ENCODE measurements around the gene MRGPRF. TPM values are rescaled to one million over a fixed set of nuclear protein-coding genes. Genes with fewer than 3 reads are reported as not detected.

Gene MRGPRF
- total and polyA plus RNA-seq, 9 donors, result 8.6 to 104 (median 35.2) TPM

- Histone ChIP-seq H3K27me3 (no peaks in the 10 kb centered on the region), H3K27ac (no peak overlapping the region), H3K9me3 (no peaks in the 10 kb centered on the region), H3K4me3 (no peak overlapping the region), H3K4me1 (ENCODE audit: insufficient read depth) (no peaks in the 10 kb centered on the region), H3K36me3 (no peaks in the 10 kb centered on the region)
- DNase-seq, result no peak
- WGBS, 3 donors, result 85 to 92% (median 89%) methylated on average over 13 to 14 of the region's 14 CpGs
- no peak for TF ChIP-seq EP300 (IDR thresholded peaks at IDR 0.05)
- TF ChIP-seq CTCF (IDR thresholded peaks at IDR 0.05), result no peak
- no peak for TF ChIP-seq POLR2A (IDR thresholded peaks at IDR 0.05)
- intact Hi-C loops (cut with DNase I), result loop anchor here in 1 of 4 donors (10.0 kb wide), 1 partner anchor 133 kb away; no protein-coding TSS in a partner anchor
Measured at GRCh38 chr11:69057801-69058200, 44.8 kb upstream of the MRGPRF start.

GRCh38 chr11:69057236-69057635 lies 44.2 kb upstream of the MRGPRF start:
- Histone ChIP-seq H3K27ac (no peak overlapping the region), H3K36me3 (no peaks in the 10 kb centered on the region), H3K4me1 (ENCODE audit: insufficient read depth) (no peaks in the 10 kb centered on the region), H3K9me3 (no peaks in the 10 kb centered on the region), H3K4me3 (no peak overlapping the region), H3K27me3 (no peaks in the 10 kb centered on the region)
- intact Hi-C loops (cut with DNase I), result loop anchor here in 1 of 4 donors (10.0 kb wide), 1 partner anchor 132 kb away; no protein-coding TSS in a partner anchor
- TF ChIP-seq POLR2A (IDR thresholded peaks at IDR 0.05) (no peak), EP300 (IDR thresholded peaks at IDR 0.05) (no peak), CTCF (IDR thresholded peaks at IDR 0.05) (no peak)
- no peak for DNase-seq
- WGBS, 3 donors, result 87 to 95% (median 91%) methylated on average over 15 of the region's 15 CpGs

GRCh38 chr11:69055598-69056516 lies 42.8 kb upstream of the MRGPRF start:
- DNase-seq, result no peak
- Histone ChIP-seq H3K4me1 (ENCODE audit: insufficient read depth) (peaks cover 6% of the 10 kb centered on the region), H3K9me3 (no peaks in the 10 kb centered on the region), H3K27ac (no peak overlapping the region), H3K36me3 (no peaks in the 10 kb centered on the region), H3K4me3 (no peak overlapping the region), H3K27me3 (no peaks in the 10 kb centered on the region)
- TF ChIP-seq POLR2A (IDR thresholded peaks at IDR 0.05), result no peak
- no peak for TF ChIP-seq CTCF (IDR thresholded peaks at IDR 0.05)
- no peak for TF ChIP-seq EP300 (IDR thresholded peaks at IDR 0.05)
- intact Hi-C loops (cut with DNase I), result loop anchor here in 1 of 4 donors (10.0 kb wide), 1 partner anchor 131 kb away; no protein-coding TSS in a partner anchor
- 81 to 88% (median 83%) methylated on average over 16 to 22 of the region's 22 CpGs for WGBS, 3 donors

- no peaks in the 10 kb centered on the region for H3K9me3 ChIP-seq
- DNase-seq, result no peak
- no peak overlapping the region for H3K4me3 ChIP-seq
- WGBS, 3 donors, result 85 to 92% (median 91%) methylated on average over 21 of the region's 21 CpGs
- TF ChIP-seq POLR2A (IDR thresholded peaks at IDR 0.05) (no peak), EP300 (IDR thresholded peaks at IDR 0.05) (no peak), CTCF (IDR thresholded peaks at IDR 0.05) (no peak)
- H3K4me1 ChIP-seq (ENCODE audit: insufficient read depth), result peaks cover 6% of the 10 kb centered on the region
- no peaks in the 10 kb centered on the region for H3K36me3 ChIP-seq
- no peaks in the 10 kb centered on the region for H3K27me3 ChIP-seq
- intact Hi-C loops (cut with DNase I), result loop anchor here in 1 of 4 donors (10.0 kb wide), 1 partner anchor 130 kb away; no protein-coding TSS in a partner anchor
- no peak overlapping the region for H3K27ac ChIP-seq
Measured at GRCh38 chr11:69055212-69055586, 42.2 kb upstream of the MRGPRF start.
